Ramos (cell line): Measurements from ENCODE around the gene ZNF333.

Source experiments
- in situ Hi-C: fragments of 300-500 bp; cut with MboI; formaldehyde crosslinking; loops from one replicate; pipeline ENCODE4 v1.14.3; 2022; ENCODE audit warnings: low sequenced_read_pairs; ENCODE audit not compliant: unreplicated experiment

Gene ZNF333

DNA sequence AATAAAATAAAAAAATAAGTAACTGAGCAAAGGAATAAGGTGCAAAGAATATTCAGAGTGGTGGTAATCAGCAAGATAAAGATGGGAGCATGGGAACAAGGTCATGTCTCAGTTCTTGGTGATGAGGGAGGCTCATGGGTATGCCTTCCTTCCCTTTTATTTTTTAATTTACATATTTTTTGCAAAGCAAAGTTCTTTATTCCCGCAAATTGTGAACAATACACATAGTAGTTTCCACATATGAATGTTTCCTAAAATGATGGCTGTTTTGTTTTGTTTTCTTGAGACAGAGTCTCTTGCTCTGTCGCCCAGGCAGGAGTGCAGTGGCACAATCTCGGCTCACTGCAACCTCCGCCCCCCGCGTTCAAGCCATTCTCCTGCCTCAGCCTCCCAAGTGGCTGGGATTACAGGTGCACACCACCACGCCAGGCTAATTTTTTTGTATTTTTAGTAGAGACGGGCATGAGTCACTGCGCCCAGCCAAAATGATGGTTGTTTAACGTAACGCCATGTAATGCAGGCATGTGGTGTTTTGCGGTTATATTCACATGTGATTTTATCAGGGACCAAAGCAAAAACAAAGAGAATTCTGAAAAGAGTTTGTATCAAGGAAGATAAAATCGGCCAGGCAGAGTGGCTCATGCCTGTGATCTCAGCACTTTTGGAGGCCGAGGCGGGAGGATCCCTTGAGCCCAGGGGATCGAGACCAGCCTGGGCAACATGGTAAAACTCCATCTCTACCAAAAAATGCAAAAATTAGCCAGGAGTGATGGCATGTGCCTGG lies 93.0 kb downstream of the ZNF333 start:
- in situ Hi-C loops: no loop called here
